ENCODE measurements around the gene EIF3F.

Gene EIF3F

DNA sequence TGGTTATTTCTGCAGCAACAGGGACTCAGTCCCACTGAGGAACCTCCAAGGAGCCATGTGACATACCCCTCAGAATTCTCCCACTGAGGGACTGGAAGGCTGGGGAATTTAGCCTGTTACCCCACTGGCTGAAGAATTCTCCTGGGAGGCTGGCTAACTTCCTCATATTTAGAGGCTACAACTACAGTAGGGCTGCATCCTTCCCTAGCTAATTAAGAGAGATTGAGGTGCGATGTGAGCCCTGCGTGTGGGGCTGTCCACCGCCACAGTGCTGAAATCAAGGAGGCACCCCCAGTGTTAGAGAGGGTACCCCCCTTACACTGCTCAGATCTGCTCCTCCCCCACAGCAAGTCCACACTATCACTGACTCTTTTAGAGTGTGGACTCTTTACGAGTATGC, 21.1 kb downstream of the EIF3F start (continued):
- TF ChIP-seq, protein P1, sequence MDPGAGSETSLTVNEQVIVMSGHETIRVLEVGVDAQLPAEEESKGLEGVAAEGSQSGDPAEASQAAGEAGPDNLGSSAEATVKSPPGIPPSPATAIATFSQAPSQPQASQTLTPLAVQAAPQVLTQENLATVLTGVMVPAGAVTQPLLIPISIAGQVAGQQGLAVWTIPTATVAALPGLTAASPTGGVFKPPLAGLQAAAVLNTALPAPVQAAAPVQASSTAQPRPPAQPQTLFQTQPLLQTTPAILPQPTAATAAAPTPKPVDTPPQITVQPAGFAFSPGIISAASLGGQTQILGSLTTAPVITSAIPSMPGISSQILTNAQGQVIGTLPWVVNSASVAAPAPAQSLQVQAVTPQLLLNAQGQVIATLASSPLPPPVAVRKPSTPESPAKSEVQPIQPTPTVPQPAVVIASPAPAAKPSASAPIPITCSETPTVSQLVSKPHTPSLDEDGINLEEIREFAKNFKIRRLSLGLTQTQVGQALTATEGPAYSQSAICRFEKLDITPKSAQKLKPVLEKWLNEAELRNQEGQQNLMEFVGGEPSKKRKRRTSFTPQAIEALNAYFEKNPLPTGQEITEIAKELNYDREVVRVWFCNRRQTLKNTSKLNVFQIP (CRISPR knock-in tag; IDR thresholded peaks at IDR 0.05; ENCODE audit: borderline replicate concordance, low read depth), result no peak

DNA sequence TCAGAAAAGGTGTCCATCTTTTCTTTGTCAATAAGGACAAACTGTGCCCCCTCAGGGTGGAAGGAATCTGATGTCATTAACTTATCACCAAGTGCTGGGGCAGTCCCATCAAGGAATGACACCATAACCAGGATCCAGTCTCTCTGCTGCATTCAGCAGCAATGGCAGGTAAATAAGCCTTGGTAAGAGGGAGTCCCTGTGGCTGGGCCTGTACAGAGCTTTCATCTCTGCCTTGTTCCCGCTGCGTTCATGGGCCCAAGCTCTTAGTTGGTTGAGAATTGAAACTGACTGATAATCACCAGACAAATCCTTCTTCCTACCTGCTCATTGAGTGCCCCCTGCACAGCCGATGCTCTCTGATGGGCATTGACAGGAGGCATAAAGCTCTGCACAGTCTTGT, 22.7 kb downstream of the EIF3F start:
- TF ChIP-seq OSR1 (CRISPR knock-in tag; IDR thresholded peaks at IDR 0.05) (no peak), ZFP3 (CRISPR knock-in tag; IDR thresholded peaks at IDR 0.05) (no peak), SNAI2 (CRISPR knock-in tag; IDR thresholded peaks at IDR 0.05) (no peak), ESRRG (CRISPR knock-in tag; IDR thresholded peaks at IDR 0.05) (no peak), ISL1 (CRISPR knock-in tag; IDR thresholded peaks at IDR 0.05) (no peak)
- TF ChIP-seq, protein P2, sequence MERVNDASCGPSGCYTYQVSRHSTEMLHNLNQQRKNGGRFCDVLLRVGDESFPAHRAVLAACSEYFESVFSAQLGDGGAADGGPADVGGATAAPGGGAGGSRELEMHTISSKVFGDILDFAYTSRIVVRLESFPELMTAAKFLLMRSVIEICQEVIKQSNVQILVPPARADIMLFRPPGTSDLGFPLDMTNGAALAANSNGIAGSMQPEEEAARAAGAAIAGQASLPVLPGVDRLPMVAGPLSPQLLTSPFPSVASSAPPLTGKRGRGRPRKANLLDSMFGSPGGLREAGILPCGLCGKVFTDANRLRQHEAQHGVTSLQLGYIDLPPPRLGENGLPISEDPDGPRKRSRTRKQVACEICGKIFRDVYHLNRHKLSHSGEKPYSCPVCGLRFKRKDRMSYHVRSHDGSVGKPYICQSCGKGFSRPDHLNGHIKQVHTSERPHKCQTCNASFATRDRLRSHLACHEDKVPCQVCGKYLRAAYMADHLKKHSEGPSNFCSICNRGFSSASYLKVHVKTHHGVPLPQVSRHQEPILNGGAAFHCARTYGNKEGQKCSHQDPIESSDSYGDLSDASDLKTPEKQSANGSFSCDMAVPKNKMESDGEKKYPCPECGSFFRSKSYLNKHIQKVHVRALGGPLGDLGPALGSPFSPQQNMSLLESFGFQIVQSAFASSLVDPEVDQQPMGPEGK (CRISPR knock-in tag; IDR thresholded peaks at IDR 0.05; ENCODE audit: borderline replicate concordance), result no peak
- TF ChIP-seq, protein P1 (CRISPR knock-in tag; IDR thresholded peaks at IDR 0.05; ENCODE audit: borderline replicate concordance, low read depth), result no peak
- no peak for ATAC-seq

DNA sequence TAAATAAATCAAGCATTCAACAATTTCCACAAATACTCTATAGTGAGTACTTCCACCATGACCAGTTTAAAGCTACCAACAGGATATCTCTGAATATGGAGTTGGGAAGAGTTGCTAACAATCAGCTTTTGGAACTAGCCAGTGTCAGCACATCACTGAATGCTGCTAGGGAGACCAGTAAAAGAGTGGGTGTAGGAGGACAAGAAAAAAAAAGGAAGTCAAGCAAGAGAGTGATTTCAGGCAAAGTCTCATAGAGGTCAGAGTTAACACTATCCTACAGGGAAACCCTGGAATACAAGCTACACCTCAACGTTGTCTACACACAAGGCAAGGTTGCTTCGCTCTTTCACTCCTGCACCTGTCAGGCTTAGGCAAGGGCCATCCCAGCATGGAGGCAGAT, 24.2 kb downstream of the EIF3F start:
- TF ChIP-seq ARNTL (CRISPR knock-in tag; IDR thresholded peaks at IDR 0.05; ENCODE audit: borderline replicate concordance, low read depth), result no peak
- TF ChIP-seq, protein P3, sequence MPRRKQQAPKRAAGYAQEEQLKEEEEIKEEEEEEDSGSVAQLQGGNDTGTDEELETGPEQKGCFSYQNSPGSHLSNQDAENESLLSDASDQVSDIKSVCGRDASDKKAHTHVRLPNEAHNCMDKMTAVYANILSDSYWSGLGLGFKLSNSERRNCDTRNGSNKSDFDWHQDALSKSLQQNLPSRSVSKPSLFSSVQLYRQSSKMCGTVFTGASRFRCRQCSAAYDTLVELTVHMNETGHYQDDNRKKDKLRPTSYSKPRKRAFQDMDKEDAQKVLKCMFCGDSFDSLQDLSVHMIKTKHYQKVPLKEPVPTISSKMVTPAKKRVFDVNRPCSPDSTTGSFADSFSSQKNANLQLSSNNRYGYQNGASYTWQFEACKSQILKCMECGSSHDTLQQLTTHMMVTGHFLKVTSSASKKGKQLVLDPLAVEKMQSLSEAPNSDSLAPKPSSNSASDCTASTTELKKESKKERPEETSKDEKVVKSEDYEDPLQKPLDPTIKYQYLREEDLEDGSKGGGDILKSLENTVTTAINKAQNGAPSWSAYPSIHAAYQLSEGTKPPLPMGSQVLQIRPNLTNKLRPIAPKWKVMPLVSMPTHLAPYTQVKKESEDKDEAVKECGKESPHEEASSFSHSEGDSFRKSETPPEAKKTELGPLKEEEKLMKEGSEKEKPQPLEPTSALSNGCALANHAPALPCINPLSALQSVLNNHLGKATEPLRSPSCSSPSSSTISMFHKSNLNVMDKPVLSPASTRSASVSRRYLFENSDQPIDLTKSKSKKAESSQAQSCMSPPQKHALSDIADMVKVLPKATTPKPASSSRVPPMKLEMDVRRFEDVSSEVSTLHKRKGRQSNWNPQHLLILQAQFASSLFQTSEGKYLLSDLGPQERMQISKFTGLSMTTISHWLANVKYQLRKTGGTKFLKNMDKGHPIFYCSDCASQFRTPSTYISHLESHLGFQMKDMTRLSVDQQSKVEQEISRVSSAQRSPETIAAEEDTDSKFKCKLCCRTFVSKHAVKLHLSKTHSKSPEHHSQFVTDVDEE (CRISPR knock-in tag; IDR thresholded peaks at IDR 0.05), result no peak
- TF ChIP-seq GLIS3 (CRISPR knock-in tag; IDR thresholded peaks at IDR 0.05), result no peak
- no peak for TF ChIP-seq ESRRG (CRISPR knock-in tag; IDR thresholded peaks at IDR 0.05)
- TF ChIP-seq SNAI2 (CRISPR knock-in tag; IDR thresholded peaks at IDR 0.05), result no peak
- no peak for TF ChIP-seq TOX (CRISPR knock-in tag; IDR thresholded peaks at IDR 0.05; ENCODE audit: borderline replicate concordance)
- TF ChIP-seq, protein P4, sequence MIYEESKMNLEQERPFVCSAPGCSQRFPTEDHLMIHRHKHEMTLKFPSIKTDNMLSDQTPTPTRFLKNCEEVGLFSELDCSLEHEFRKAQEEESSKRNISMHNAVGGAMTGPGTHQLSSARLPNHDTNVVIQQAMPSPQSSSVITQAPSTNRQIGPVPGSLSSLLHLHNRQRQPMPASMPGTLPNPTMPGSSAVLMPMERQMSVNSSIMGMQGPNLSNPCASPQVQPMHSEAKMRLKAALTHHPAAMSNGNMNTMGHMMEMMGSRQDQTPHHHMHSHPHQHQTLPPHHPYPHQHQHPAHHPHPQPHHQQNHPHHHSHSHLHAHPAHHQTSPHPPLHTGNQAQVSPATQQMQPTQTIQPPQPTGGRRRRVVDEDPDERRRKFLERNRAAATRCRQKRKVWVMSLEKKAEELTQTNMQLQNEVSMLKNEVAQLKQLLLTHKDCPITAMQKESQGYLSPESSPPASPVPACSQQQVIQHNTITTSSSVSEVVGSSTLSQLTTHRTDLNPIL (CRISPR knock-in tag; IDR thresholded peaks at IDR 0.05; ENCODE audit: low read depth), result no peak
- TF ChIP-seq ZFP30 (CRISPR knock-in tag; IDR thresholded peaks at IDR 0.05), result no peak
- ATAC-seq, result no peak

DNA sequence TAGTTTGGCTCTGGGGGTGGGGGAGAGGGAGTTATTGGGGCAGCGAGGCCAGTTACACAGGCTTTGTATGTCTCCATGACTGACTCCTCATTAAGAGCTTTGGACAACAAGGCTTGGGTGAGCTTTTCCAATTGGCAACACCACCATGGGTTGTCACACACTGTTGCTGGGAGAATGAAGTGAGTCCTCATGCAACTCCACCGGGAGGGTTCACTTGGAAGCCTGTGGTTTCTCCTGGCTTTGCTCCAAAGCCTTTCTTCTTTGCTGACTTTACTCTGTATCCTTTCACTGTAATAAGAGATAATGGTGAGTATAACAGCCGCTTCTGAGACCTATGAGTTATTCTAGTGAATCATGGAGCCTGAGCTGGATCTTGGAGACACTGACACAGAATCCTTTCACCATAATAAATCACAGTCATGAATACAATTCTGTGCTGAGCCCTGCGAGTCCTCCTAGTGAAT, 24.9 kb downstream of the EIF3F start:
- peak; percentile 90 for ATAC-seq

DNA sequence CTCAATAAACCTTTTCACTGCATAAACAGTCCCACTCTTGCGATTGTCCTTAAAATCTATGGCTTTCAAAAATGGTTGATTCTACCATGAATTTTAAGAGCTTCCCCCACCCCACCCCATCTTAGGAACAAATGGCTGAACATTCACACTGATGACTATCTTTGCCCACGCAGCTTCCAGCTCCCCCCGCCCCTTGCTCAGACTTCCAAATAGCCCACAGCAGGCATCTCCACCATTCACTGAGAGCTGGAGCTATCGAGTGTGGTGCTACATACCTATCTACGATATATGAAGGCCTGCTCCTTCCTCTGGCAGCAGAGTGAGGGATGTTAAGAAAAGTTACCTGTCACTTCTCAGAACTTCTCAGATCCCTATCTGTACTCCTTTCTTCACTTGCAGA, 26.7 kb downstream of the EIF3F start:
- ATAC-seq, result no peak
- TF ChIP-seq, protein P5, sequence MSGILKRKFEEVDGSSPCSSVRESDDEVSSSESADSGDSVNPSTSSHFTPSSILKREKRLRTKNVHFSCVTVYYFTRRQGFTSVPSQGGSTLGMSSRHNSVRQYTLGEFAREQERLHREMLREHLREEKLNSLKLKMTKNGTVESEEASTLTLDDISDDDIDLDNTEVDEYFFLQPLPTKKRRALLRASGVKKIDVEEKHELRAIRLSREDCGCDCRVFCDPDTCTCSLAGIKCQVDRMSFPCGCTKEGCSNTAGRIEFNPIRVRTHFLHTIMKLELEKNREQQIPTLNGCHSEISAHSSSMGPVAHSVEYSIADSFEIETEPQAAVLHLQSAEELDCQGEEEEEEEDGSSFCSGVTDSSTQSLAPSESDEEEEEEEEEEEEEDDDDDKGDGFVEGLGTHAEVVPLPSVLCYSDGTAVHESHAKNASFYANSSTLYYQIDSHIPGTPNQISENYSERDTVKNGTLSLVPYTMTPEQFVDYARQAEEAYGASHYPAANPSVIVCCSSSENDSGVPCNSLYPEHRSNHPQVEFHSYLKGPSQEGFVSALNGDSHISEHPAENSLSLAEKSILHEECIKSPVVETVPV (CRISPR knock-in tag; IDR thresholded peaks at IDR 0.05), result no peak
- no peak for TF ChIP-seq ARNTL (CRISPR knock-in tag; IDR thresholded peaks at IDR 0.05; ENCODE audit: borderline replicate concordance, low read depth)
- TF ChIP-seq BACH2 (CRISPR knock-in tag; IDR thresholded peaks at IDR 0.05; ENCODE audit: borderline replicate concordance), result no peak
- TF ChIP-seq PPARA (CRISPR knock-in tag; IDR thresholded peaks at IDR 0.05; ENCODE audit: borderline replicate concordance), result no peak
- TF ChIP-seq, protein P4 (CRISPR knock-in tag; IDR thresholded peaks at IDR 0.05; ENCODE audit: low read depth), result no peak
- no peak for TF ChIP-seq TCF4 (CRISPR knock-in tag; IDR thresholded peaks at IDR 0.05; ENCODE audit: borderline replicate concordance)
- TF ChIP-seq, protein P1 (CRISPR knock-in tag; IDR thresholded peaks at IDR 0.05; ENCODE audit: borderline replicate concordance, low read depth), result no peak

More for the DNA sequence above, 24.9 kb downstream of the EIF3F start:
- TF ChIP-seq SNAI2 (CRISPR knock-in tag; IDR thresholded peaks at IDR 0.05) (no peak), OSR1 (CRISPR knock-in tag; IDR thresholded peaks at IDR 0.05) (no peak), ZFP30 (CRISPR knock-in tag; IDR thresholded peaks at IDR 0.05) (no peak), ZNF70 (CRISPR knock-in tag; IDR thresholded peaks at IDR 0.05) (no peak), CSDC2 (CRISPR knock-in tag; IDR thresholded peaks at IDR 0.05) (no peak)
